Fibroblast of mammary gland (primary cell): ENCODE measurements around the gene MYO7A.

Experiments
- DNase-seq: peaks from one replicate; pipeline ENCODE4 v3.0.0-alpha.2; 2010; ENCODE audit warnings: low read depth
- H3K4me3 ChIP-seq: 2 replicates; pipeline ENCODE4 v1.5.1; 2011; ENCODE audit warnings: low read depth, mild to moderate bottlenecking, low read length, moderate library complexity; ENCODE audit not compliant: control insufficient read depth
- CTCF ChIP-seq: conservative IDR thresholded peaks from 2 replicates; pipeline ENCODE4 v1.5.1; 2011; ENCODE audit warnings: low read depth, low read length, inconsistent platforms; ENCODE audit not compliant: control insufficient read depth, insufficient read depth

MYO7A gene

GRCh38 chr11:77127920-77128691, at the start of gene MYO7A:
Gene MYO7A, plus strand, starts transcription at chr11:77128246. Its CDS starts 2,389 bp downstream, at chr11:77130635.
- peak within 1 kb of the TSS; percentile 45 for H3K4me3 ChIP-seq
- no peak for TF ChIP-seq CTCF
- DNase-seq, result no peak

GRCh38 chr11:77079666-77080065, 48.4 kb upstream of the MYO7A start:
- no peak for TF ChIP-seq CTCF
- DNase-seq, result no peak
- no peak overlapping the region for H3K4me3 ChIP-seq

GRCh38 chr11:77080643-77081210, 47.3 kb upstream of the MYO7A start:
- no peak for TF ChIP-seq CTCF
- no peak overlapping the region for H3K4me3 ChIP-seq
- DNase-seq, result peak; percentile 56

GRCh38 chr11:77081381-77081851, 46.6 kb upstream of the MYO7A start:
- TF ChIP-seq CTCF, result no peak
- DNase-seq, result no peak
- H3K4me3 ChIP-seq, result no peak overlapping the region

- DNase-seq, result no peak
- no peak for TF ChIP-seq CTCF
- H3K4me3 ChIP-seq, result no peak overlapping the region
Measured at GRCh38 chr11:77081976-77082836, 45.8 kb upstream of the MYO7A start.

- no peak for TF ChIP-seq CTCF
- no peak overlapping the region for H3K4me3 ChIP-seq
- peak; percentile 48 for DNase-seq
Measured at GRCh38 chr11:77082838-77083565, 45.0 kb upstream of the MYO7A start.
